Measurements from ENCODE around the gene CSNK1E. TPM values are rescaled to one million over a fixed set of nuclear protein-coding genes. Genes with fewer than 3 reads are reported as not detected.
"Not testable (repeated sequence)": the region's sequence is repeated elsewhere in the genome, so short reads cannot be mapped to it uniquely, and the experiment has no call there.

Gene CSNK1E
- total RNA-seq (2022) (129 and 139 TPM in 2 replicates), Bru-seq, nascent RNA (percentile 83 among the genes with signal in this experiment), BruChase-seq, experiment 1, labeled RNA remaining after a 2-hour chase (percentile 96 among the genes with signal in this experiment), BruChase-seq, experiment 2, labeled RNA remaining after a 6-hour chase (percentile 96 among the genes with signal in this experiment)
- long read RNA-seq, transcript CSNK1E-203 (11 exons, 2,791 nt) = major isoform, 22 of 72 reads
- long read RNA-seq, partial matches to known transcripts = 9 of 72 reads
- long read RNA-seq, other reads (novel, unspliced or antisense) = 34 of 72 reads

- H3K9me3 Mint-ChIP-seq (ENCODE audit: unreplicated experiment) = no peaks in the 10 kb centered on the region
- H3K36me3 Mint-ChIP-seq (ENCODE audit: insufficient read depth, unreplicated experiment) = peaks cover 41% of the 10 kb centered on the region
- no peaks in the 10 kb centered on the region for H3K27me3 Mint-ChIP-seq (ENCODE audit: insufficient read depth, unreplicated experiment)
- Histone ChIP-seq H3K4me3 (ENCODE audit: low read depth, low read length) (peak within 1 kb of the TSS; percentile 81), H3K36me3 (ENCODE audit: control insufficient read depth, insufficient read depth, low read length) (no peaks in the 10 kb centered on the region; the same call in none of the 2 replicates), H3K27me3 (replicated peaks; ENCODE audit: control insufficient read depth, insufficient read depth, low read length) (no peaks in the 10 kb centered on the region), H3K4me1 (peaks cover 13% of the 10 kb centered on the region), H3K9me3 (no peaks in the 10 kb centered on the region)
- H3K4me3 Mint-ChIP-seq (ENCODE audit: unreplicated experiment) = peak within 1 kb of the TSS; percentile 86
- no peak for TF ChIP-seq CTCF (IDR thresholded peaks at IDR 0.05; ENCODE audit: insufficient read depth in 1 of 2, low read depth in 1 of 2, low read length in 1 of 2, severe bottlenecking in 1 of 2, unreplicated experiment in 1 of 2)
- peak within 1 kb of the TSS; percentile 93 for H3K27ac Mint-ChIP-seq (ENCODE audit: unreplicated experiment)
- ChIA-PET CTCF (no interaction called here), POLR2A (interaction anchor here (0.5 to 0.8 kb wide), 2 partner anchors 34 to 115 kb away, joined by 5 read pairs; partner anchors contain the start of gene MAFF)
- H3K4me1 Mint-ChIP-seq (ENCODE audit: low read depth, unreplicated experiment) = no peaks in the 10 kb centered on the region
- intact Hi-C loops (cut with micrococcal nuclease; ENCODE audit: unreplicated experiment) = loop anchor here (2.0 kb wide), 1 partner anchor 81 kb away; no protein-coding TSS in a partner anchor
- peak; percentile 62 to 83 for DNase-seq
- no TSS peak for BruUV-seq (replicated peaks)
Measured at GRCh38 chr22:38317122-38317994, at the start of gene CSNK1E. CSNK1E (minus strand) TSS chr22:38317433; CDS start chr22:38314157, 3,276 bp downstream.

GRCh38 chr22:38365829-38366228 lies 48.6 kb upstream of the CSNK1E start:
- BruUV-seq (replicated peaks); CTCF ChIA-PET; H3K4me3 ChIP-seq (ENCODE audit: low read depth, low read length); H3K4me1 Mint-ChIP-seq (ENCODE audit: low read depth, unreplicated experiment); H3K9me3 ChIP-seq; H3K27me3 Mint-ChIP-seq (ENCODE audit: insufficient read depth, unreplicated experiment); intact Hi-C loops (cut with micrococcal nuclease; ENCODE audit: unreplicated experiment); H3K36me3 ChIP-seq (ENCODE audit: control insufficient read depth, insufficient read depth, low read length); H3K4me3 Mint-ChIP-seq (ENCODE audit: unreplicated experiment); H3K27me3 ChIP-seq (replicated peaks; ENCODE audit: control insufficient read depth, insufficient read depth, low read length); H3K36me3 Mint-ChIP-seq (ENCODE audit: insufficient read depth, unreplicated experiment); DNase-seq; H3K27ac Mint-ChIP-seq (ENCODE audit: unreplicated experiment); H3K9me3 Mint-ChIP-seq (ENCODE audit: unreplicated experiment); H3K4me1 ChIP-seq; POLR2A ChIA-PET: not testable (repeated sequence)

DNA sequence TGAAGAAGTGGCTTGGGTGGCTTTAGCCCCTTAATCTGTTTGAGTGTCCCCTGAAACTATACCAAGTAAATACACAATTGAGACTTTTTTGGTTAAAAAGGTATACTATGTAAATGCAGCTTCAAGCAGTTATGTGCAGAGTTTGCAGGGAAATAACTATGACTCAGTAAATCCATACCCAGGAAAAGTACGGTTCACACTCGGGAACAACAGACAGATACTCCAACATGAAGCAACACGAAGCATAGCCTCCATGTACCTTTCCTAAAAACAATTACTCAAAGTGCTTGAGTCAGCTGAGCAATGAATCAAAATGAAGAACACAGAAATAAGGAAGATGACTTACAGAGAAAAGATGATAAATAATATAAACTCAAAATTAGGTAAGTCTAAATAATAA lies 47.9 kb upstream of the CSNK1E start:
- H3K4me1 ChIP-seq; BruUV-seq (replicated peaks); H3K4me1 Mint-ChIP-seq (ENCODE audit: low read depth, unreplicated experiment); H3K9me3 Mint-ChIP-seq (ENCODE audit: unreplicated experiment); H3K4me3 ChIP-seq (ENCODE audit: low read depth, low read length); H3K36me3 ChIP-seq (ENCODE audit: control insufficient read depth, insufficient read depth, low read length); CTCF ChIA-PET; DNase-seq; H3K27ac Mint-ChIP-seq (ENCODE audit: unreplicated experiment); H3K27me3 Mint-ChIP-seq (ENCODE audit: insufficient read depth, unreplicated experiment); intact Hi-C loops (cut with micrococcal nuclease; ENCODE audit: unreplicated experiment); POLR2A ChIA-PET; H3K36me3 Mint-ChIP-seq (ENCODE audit: insufficient read depth, unreplicated experiment); H3K9me3 ChIP-seq; H3K27me3 ChIP-seq (replicated peaks; ENCODE audit: control insufficient read depth, insufficient read depth, low read length); H3K4me3 Mint-ChIP-seq (ENCODE audit: unreplicated experiment): not testable (repeated sequence)

- POLR2A ChIA-PET = not testable (repeated sequence)
Measured at GRCh38 chr22:38360560-38360959, 43.3 kb upstream of the CSNK1E start.

DNA sequence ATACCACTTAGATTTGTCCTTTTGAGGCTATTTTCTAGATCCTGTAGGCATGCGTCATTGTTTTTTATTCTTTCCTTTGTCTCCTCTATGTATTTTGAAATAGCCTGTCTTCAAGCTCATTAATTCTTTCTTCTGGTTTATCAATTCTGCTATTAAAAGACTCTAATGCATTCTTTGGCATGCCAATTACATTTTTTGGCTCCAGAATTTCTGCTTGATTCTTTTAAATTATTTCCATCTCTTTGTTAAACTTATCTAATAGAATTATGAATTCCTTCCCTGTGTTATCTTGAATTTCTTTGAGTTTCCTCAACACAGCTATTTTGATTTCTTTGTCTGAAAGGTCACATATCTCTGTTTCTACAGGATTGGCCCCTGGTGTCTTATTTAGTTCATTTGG lies 42.6 kb upstream of the CSNK1E start:
- H3K4me3 Mint-ChIP-seq (ENCODE audit: unreplicated experiment); H3K4me1 ChIP-seq; intact Hi-C loops (cut with micrococcal nuclease; ENCODE audit: unreplicated experiment); H3K27me3 Mint-ChIP-seq (ENCODE audit: insufficient read depth, unreplicated experiment); H3K9me3 ChIP-seq; H3K36me3 ChIP-seq (ENCODE audit: control insufficient read depth, insufficient read depth, low read length); H3K27ac Mint-ChIP-seq (ENCODE audit: unreplicated experiment); H3K27me3 ChIP-seq (replicated peaks; ENCODE audit: control insufficient read depth, insufficient read depth, low read length); POLR2A ChIA-PET; H3K36me3 Mint-ChIP-seq (ENCODE audit: insufficient read depth, unreplicated experiment); BruUV-seq (replicated peaks); H3K4me3 ChIP-seq (ENCODE audit: low read depth, low read length); DNase-seq; CTCF ChIA-PET; H3K9me3 Mint-ChIP-seq (ENCODE audit: unreplicated experiment); H3K4me1 Mint-ChIP-seq (ENCODE audit: low read depth, unreplicated experiment): not testable (repeated sequence)

More at GRCh38 chr22:38360560-38360959, 43.3 kb upstream of the CSNK1E start:
- H3K36me3 Mint-ChIP-seq (ENCODE audit: insufficient read depth, unreplicated experiment); H3K9me3 ChIP-seq; H3K4me3 Mint-ChIP-seq (ENCODE audit: unreplicated experiment); CTCF ChIA-PET; H3K36me3 ChIP-seq (ENCODE audit: control insufficient read depth, insufficient read depth, low read length); H3K27me3 Mint-ChIP-seq (ENCODE audit: insufficient read depth, unreplicated experiment); H3K27ac Mint-ChIP-seq (ENCODE audit: unreplicated experiment); H3K4me3 ChIP-seq (ENCODE audit: low read depth, low read length); H3K4me1 ChIP-seq; H3K9me3 Mint-ChIP-seq (ENCODE audit: unreplicated experiment); H3K27me3 ChIP-seq (replicated peaks; ENCODE audit: control insufficient read depth, insufficient read depth, low read length); DNase-seq; H3K4me1 Mint-ChIP-seq (ENCODE audit: low read depth, unreplicated experiment); intact Hi-C loops (cut with micrococcal nuclease; ENCODE audit: unreplicated experiment); BruUV-seq (replicated peaks): not testable (repeated sequence)

DNA sequence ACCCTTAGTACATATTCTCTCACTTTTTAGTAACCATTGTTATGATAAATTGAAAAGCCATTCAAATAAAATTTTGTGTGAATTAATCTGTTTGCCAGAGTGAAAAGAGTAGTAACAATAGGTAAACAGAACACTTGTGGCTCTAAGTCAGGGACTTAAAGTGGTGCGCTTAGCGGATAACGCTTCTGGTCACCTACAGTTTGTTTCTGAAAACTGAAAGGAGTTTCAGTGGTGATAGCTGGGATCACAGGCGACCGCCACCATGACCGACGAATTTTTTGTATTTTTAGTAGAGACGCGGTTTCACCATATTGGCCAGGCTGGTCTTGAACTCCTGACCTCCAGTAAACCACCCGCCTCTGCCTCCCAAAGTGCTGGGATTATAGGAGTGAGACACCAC lies 40.7 kb upstream of the CSNK1E start:
- H3K9me3 Mint-ChIP-seq (ENCODE audit: unreplicated experiment); H3K4me3 ChIP-seq (ENCODE audit: low read depth, low read length); DNase-seq; POLR2A ChIA-PET; H3K27ac Mint-ChIP-seq (ENCODE audit: unreplicated experiment); intact Hi-C loops (cut with micrococcal nuclease; ENCODE audit: unreplicated experiment); H3K9me3 ChIP-seq; H3K4me1 Mint-ChIP-seq (ENCODE audit: low read depth, unreplicated experiment); H3K27me3 ChIP-seq (replicated peaks; ENCODE audit: control insufficient read depth, insufficient read depth, low read length); H3K4me1 ChIP-seq; BruUV-seq (replicated peaks); H3K36me3 Mint-ChIP-seq (ENCODE audit: insufficient read depth, unreplicated experiment); H3K4me3 Mint-ChIP-seq (ENCODE audit: unreplicated experiment); H3K36me3 ChIP-seq (ENCODE audit: control insufficient read depth, insufficient read depth, low read length); H3K27me3 Mint-ChIP-seq (ENCODE audit: insufficient read depth, unreplicated experiment): not testable (repeated sequence)
- CTCF ChIA-PET = interaction anchor here (0.6 kb wide), 1 partner anchor 75 kb away, joined by 3 read pairs; no protein-coding TSS in a partner anchor

Measured in Caco-2 (cell line).